Measurements from ENCODE around the gene MAP4. TPM values are rescaled to one million over a fixed set of nuclear protein-coding genes. Genes with fewer than 3 reads are reported as not detected.
A peak's percentile ranks its signal among the peaks of the same experiment; 100 is the strongest.
"Not testable (repeated sequence)": the region's sequence is repeated elsewhere in the genome, so short reads cannot be mapped to it uniquely, and the experiment has no call there.

The MAP4 gene
- total RNA-seq, 1 donor from 2014 or later, result 152 TPM

GRCh38 chr3:47838503-47838902 lies 177.7 kb downstream of the MAP4 start:
- POLR2A ChIA-PET, result interaction anchor here (1.3 kb wide), 1 partner anchor 13 kb away, joined by 4 read pairs; no protein-coding TSS in a partner anchor
- intact Hi-C loops (cut with micrococcal nuclease), result no loop called here

GRCh38 chr3:47836986-47837385 lies 179.2 kb downstream of the MAP4 start:
- H3K27ac Mint-ChIP-seq, result no peak overlapping the region
- intact Hi-C loops (cut with micrococcal nuclease), result loop anchor here (1.0 kb wide), 2 partner anchors 153 to 314 kb away; no protein-coding TSS in a partner anchor
- no peaks in the 10 kb centered on the region for H3K9me3 Mint-ChIP-seq
- ChIA-PET CTCF (interaction anchor here (0.8 to 4.5 kb wide), 17 partner anchors 9 to 321 kb away, joined by 3 to 47 read pairs (median 4); no protein-coding TSS in a partner anchor), POLR2A (interaction anchor here (1.3 kb wide), 1 partner anchor 12 kb away, joined by 4 read pairs; no protein-coding TSS in a partner anchor)
- H3K27me3 Mint-ChIP-seq, result no peaks in the 10 kb centered on the region
- H3K36me3 Mint-ChIP-seq (ENCODE audit: low read depth), result peaks cover 68% of the 10 kb centered on the region
- DNase-seq (no peak), ATAC-seq (ENCODE audit: low read depth) (no peak)
- no peak for TF ChIP-seq CTCF (IDR thresholded peaks at IDR 0.05)
- H3K4me3 Mint-ChIP-seq, result no peak overlapping the region
- peaks cover 3% of the 10 kb centered on the region for H3K4me1 Mint-ChIP-seq

More at GRCh38 chr3:47838503-47838902, 177.7 kb downstream of the MAP4 start:
- H3K27ac Mint-ChIP-seq, result no peak overlapping the region
- no peak for TF ChIP-seq CTCF (IDR thresholded peaks at IDR 0.05)
- CTCF ChIA-PET, result interaction anchor here (1.4 to 4.5 kb wide), 4 partner anchors 11 to 313 kb away, joined by 4 to 47 read pairs (median 10); no protein-coding TSS in a partner anchor
- peaks cover 75% of the 10 kb centered on the region for H3K36me3 Mint-ChIP-seq (ENCODE audit: low read depth)
- peaks cover 3% of the 10 kb centered on the region for H3K4me1 Mint-ChIP-seq
- H3K9me3 Mint-ChIP-seq, result no peaks in the 10 kb centered on the region
- ATAC-seq (ENCODE audit: low read depth) (no peak), DNase-seq (no peak)
- no peaks in the 10 kb centered on the region for H3K27me3 Mint-ChIP-seq
- no peak overlapping the region for H3K4me3 Mint-ChIP-seq

- POLR2A ChIA-PET, CTCF ChIA-PET: not testable (repeated sequence)
- peaks cover 28% of the 10 kb centered on the region for H3K4me1 Mint-ChIP-seq
Observed at GRCh38 chr3:47829482-47829881, 186.7 kb downstream of the MAP4 start.

GRCh38 chr3:47825590-47825989 lies 190.6 kb downstream of the MAP4 start:
- Mint-ChIP-seq H3K36me3 (ENCODE audit: low read depth) (peaks cover 32% of the 10 kb centered on the region), H3K27me3 (no peaks in the 10 kb centered on the region), H3K9me3 (peaks cover 2% of the 10 kb centered on the region), H3K4me3 (peak overlapping the region; percentile 88), H3K27ac (peak overlapping the region; percentile 46), H3K4me1 (peaks cover 38% of the 10 kb centered on the region)
- intact Hi-C loops (cut with micrococcal nuclease), result loop anchor here (1.0 kb wide), 3 partner anchors 43 to 326 kb away; no protein-coding TSS in a partner anchor
- CTCF ChIA-PET, result interaction anchor here (0.6 to 3.8 kb wide), 10 partner anchors 10 to 350 kb away, joined by 3 to 27 read pairs (median 8); no protein-coding TSS in a partner anchor
- TF ChIP-seq CTCF (IDR thresholded peaks at IDR 0.05), result no peak
- DNase-seq, result no peak
- POLR2A ChIA-PET, result interaction anchor here (0.5 to 3.5 kb wide), 10 partner anchors 12 to 327 kb away, joined by 3 to 12 read pairs (median 4); partner anchors contain the start of gene DHX30
- ATAC-seq (ENCODE audit: low read depth), result no peak

More at GRCh38 chr3:47829482-47829881, 186.7 kb downstream of the MAP4 start:
- ATAC-seq (ENCODE audit: low read depth); H3K27ac Mint-ChIP-seq; intact Hi-C loops (cut with micrococcal nuclease); H3K4me3 Mint-ChIP-seq; DNase-seq; H3K27me3 Mint-ChIP-seq; H3K9me3 Mint-ChIP-seq: not testable (repeated sequence)
- peaks cover 54% of the 10 kb centered on the region for H3K36me3 Mint-ChIP-seq (ENCODE audit: low read depth)

- Mint-ChIP-seq H3K27ac (peak overlapping the region; percentile 73), H3K4me1 (peaks cover 38% of the 10 kb centered on the region), H3K36me3 (ENCODE audit: low read depth) (peaks cover 32% of the 10 kb centered on the region), H3K27me3 (no peaks in the 10 kb centered on the region), H3K9me3 (peaks cover 2% of the 10 kb centered on the region), H3K4me3 (peak overlapping the region; percentile 88)
- ATAC-seq (ENCODE audit: low read depth) (peak; percentile 98), DNase-seq (peak; percentile 79)
- ChIA-PET CTCF (interaction anchor here (0.6 to 3.8 kb wide), 11 partner anchors 9 to 351 kb away, joined by 3 to 27 read pairs (median 5); no protein-coding TSS in a partner anchor), POLR2A (interaction anchor here (0.5 to 3.5 kb wide), 12 partner anchors 10 to 303 kb away, joined by 3 to 12 read pairs (median 3); partner anchors contain the start of gene DHX30)
- TF ChIP-seq CTCF (IDR thresholded peaks at IDR 0.05), result peak; percentile 39
- intact Hi-C loops (cut with micrococcal nuclease), result loop anchor here (1.0 kb wide), 5 partner anchors 22 to 326 kb away; partner anchors contain the start of gene DHX30
Observed at GRCh38 chr3:47824541-47825473, 191.4 kb downstream of the MAP4 start.

Data from activated B cell treated with CpG ODN at 0.5 μM for 24 hours (primary cell).